Activated effector memory CD4-positive, alpha-beta T cell treated with Interleukin-2 at 50 U/mL for 16 hours (primary cell): Measurements from ENCODE around the gene KRTAP1-1.
"Not testable (repeated sequence)": the region's sequence is repeated elsewhere in the genome, so short reads cannot be mapped to it uniquely, and the experiment has no call there.

Experiments
- DNase-seq: peaks from one replicate; pipeline ENCODE4 v3.0.0-alpha.2; 2020

The KRTAP1-1 gene

DNA sequence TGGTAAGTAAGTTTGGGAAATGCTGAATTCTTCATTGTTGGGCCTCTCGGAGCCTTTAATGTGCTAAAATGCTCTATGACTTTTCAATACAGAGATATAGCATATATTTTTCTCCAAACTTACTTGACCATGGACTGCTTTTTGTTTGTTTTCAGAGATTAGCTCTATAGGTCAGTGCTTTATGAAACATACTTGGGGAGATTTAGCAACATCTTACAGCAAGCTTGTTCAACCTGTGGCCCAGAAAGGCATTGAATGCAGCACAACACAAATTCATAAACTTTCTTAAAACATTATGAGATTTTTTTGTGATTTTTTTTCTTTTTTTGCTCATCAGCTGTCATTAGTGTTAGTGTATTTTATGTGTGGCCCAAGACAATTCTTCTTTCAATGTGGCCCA lies 31.3 kb downstream of the KRTAP1-1 start:
- no peak for DNase-seq

DNA sequence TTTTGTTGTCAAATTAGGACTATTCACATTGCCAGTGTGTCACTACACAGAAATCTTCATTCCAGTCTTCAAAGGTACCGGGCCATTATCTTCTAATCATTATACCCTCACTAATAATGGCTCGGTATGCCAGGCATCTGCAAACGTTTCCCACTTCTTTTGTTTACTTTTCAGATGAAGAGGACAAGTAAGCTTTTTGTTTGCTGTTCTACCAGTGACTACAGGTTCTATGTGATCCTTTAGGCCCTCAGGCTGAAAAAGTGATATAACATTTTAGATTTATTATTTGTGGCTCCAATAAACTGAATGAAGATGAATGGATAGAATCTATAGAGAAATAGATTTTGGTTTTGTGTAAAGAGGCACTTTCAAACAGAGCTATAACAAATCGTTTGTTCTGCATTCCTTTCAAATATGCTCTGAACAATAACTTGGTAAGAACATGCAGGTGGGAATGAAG lies 31.9 kb downstream of the KRTAP1-1 start:
- no peak for DNase-seq

DNA sequence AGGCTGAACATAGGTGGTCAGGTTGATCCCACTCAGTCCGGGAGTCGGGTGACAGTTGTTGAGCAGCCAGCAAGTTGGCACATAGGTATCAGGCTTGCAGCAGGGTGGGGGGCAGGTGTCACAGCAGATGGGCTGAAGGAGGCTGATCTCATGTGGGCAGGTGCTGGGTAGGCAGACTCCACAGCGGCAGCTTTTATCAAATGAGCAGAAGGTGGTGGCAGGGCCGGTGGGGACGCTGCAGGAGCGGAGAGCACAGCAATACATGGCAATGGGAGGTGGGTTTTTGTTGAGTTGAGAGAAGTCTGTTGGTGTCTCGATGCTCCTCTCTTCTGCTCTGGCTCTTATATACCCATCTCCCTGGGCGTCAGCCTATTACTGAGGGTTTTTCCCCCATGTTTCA lies 32.4 kb downstream of the KRTAP1-1 start, which contains the start of gene KRTAP3-1:
Gene KRTAP3-1 (minus strand): TSS at position 318 of the 400 bp plus-strand sequence. CDS start 54 bp downstream, at position 264.
- DNase-seq, result no peak

DNA sequence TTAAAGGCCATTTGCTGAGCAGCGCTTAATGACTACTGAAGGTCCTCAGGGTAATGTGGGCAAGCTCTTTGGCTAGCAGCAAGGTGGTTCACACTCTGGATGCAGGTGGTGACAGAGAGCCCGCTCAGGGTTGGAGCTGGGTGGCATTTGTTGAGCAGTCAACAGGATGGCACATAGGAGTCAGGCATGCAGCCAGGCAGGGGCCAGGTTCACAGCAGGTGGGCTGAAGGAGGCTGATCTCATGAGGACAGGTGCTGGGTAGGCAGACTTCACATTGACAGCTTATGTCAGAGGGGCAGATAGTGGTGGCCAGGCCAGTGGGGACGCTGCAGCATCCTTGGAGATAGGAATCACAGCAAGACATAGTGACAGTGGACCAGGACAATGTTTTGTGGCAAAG lies 36.9 kb downstream of the KRTAP1-1 start:
- no peak for DNase-seq

DNA sequence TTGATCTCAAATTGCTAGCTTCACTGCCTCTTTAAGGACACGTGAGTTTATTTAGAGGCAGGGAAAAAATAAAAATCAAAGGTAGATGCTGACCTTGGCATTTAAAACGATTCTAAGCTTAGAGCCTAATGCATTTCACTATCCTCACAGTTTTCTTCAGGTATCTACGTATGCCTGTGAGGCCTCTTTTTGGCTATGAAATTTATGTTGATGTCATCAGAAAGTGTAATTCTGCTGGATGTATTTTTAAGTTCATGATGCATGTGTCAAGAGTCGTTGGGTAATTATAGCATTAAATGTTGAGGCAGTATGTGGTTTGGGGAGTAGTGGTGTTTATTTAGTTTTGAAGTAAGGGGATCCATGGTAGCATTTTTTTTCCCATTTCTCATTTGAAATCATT lies 37.3 kb downstream of the KRTAP1-1 start:
- DNase-seq, result no peak

DNA sequence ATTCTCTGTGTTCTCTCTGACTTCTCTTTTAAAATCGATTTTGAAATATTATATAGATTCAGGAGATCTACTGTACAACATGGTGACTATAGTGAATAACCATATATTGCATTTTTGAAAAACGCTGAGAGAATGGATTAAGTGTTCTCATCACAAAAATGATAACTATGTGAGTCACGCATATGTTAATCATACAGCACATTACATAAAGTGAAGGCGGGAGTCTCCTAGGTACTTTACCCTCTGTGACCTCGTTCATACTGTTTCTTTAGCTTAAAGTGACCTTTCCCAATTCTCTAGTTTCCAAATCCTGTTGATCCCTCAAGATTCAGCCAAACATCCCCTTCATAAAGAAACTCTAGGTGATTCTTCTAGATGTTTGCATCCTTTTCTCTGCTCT lies 38.4 kb downstream of the KRTAP1-1 start:
- no peak for DNase-seq

DNA sequence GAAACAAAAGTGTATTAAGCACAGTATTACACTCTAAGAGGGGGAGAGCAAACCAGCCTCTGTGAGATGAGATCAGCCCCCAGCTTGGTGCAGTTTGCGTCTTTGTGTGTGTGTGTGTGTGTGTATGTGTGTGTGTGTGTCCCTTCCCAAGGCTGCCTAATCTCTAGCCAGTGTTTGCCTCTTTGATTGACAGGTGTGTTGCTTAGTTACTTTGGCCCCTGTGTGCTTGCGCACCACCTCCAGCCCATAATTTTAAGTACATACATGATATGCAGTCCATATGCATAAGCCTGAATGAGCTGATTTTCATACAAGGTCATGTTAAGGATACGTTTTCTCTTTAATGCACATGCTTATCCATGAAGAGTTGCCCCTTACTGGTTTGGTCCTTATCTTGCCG lies 39.5 kb downstream of the KRTAP1-1 start:
- DNase-seq, result no peak

DNA sequence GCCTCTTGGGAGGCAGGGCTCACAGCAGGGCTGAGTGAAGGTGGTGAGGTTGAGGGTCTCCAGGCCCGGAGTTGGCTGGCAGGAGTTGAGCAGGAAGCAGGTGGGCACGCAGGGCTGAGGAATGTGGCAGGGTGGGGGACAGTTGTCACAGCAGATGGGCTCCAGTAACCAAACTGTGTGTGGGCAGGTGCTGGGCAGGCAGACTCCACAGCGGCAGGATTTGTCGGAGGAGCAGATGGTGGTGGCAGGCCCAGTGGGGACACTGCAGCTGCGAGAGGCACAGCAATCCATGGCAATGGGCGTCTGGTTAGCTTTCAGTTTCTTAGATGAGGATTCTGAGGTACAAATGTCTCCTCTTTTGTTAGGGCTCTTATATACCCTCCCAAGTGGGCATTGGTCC lies 41.7 kb downstream of the KRTAP1-1 start, which contains the start of gene KRTAP3-2:
Gene KRTAP3-2 (minus strand): TSS at position 344 of the 400 bp plus-strand sequence. CDS start 53 bp downstream, at position 291.
- not testable (repeated sequence) for DNase-seq

DNA sequence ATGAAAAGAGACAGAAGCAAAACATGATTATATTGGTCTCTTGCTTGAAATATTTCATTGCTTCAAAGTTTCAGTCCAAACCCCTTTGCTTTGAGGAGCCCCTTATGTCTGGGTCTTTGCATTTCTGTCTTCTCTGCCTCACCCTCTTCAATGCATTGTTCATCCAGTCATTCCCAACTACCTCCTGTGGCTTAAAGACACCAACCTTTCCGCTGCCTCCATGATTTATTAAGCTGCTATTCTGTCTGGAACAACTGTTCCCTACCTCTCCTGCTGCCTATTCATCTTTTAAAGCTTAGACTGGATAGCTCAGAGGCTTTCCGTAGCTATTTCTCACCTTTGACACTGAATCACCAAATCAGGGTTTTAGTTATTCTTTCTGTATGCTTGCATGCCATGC lies 43.9 kb downstream of the KRTAP1-1 start:
- no peak for DNase-seq

DNA sequence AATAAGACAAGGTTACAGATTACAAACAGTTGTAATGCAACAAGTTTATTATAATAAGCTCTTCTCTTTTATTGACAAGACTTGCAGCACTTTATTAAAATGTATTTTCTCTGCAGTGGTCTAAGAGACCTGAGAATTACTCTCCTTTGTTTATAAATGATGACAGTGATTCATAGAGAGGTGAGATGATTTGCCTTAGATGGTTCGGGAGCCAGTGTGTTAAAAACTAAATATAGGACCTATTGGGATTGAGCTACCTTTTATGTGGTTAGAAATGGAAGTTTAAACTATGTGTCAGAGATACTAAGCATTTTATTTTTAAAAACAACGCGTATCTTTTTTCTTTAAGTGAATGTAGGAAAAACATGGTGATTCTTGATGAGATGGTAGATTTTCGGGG lies 44.4 kb downstream of the KRTAP1-1 start:
- DNase-seq, result no peak

DNA sequence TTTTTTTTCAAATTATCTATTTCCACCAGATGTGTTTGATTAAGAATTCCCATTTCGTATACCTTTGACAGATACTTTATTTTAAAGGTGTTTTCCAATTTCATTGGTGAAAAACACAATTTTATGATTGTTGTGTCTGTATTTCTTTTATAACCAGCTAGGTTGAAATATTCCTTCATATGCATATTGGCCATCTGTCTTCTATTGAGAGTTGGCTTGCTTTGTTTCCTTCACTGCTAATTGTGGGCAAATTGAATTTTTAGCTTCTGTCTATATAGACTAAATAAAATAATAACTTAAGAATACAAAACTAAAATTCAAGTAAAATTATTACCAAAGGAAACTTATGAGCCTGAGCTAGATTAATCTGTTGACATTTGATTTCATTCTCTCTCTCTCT lies 46.1 kb downstream of the KRTAP1-1 start:
- DNase-seq, result no peak

DNA sequence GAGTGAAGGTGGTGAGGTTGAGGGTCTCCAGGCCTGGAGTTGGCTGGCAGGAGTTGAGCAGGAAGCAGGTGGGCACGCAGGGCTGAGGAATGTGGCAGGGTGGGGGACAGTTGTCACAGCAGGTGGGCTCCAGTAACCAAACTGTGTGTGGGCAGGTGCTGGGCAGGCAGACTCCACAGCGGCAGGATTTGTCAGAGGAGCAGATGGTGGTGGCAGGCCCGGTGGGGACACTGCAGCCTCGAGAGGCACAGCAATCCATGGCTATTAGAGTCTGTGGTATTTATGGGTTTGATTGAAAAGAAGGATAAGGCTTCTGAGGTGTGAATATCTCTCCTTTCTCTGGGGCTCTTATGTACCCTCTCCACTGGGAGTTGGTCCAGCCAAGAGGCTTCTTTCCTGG lies 47.4 kb downstream of the KRTAP1-1 start, which contains the start of gene KRTAP3-3:
Gene KRTAP3-3 (minus strand): TSS at position 326 of the 400 bp plus-strand sequence. CDS start 67 bp downstream, at position 259.
- no peak for DNase-seq

DNA sequence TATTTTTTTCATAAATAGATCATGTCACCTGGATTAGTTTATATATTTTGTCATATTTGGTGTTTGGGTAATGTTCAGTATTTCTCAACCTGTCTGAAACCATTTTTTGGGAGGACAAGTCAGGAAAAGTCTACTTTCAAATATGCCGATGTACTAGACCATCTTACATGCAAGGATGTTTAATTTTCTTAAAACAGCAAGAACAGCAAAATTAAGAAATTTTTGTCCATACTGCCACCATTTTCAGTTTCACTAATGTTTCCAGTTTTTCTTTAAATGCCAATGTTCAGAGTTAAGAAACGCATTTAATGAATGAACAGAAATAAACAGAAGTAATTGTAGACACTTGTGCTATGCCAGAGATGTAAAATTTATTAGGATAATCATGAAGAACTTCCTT lies 48.2 kb downstream of the KRTAP1-1 start:
- no peak for DNase-seq

DNA sequence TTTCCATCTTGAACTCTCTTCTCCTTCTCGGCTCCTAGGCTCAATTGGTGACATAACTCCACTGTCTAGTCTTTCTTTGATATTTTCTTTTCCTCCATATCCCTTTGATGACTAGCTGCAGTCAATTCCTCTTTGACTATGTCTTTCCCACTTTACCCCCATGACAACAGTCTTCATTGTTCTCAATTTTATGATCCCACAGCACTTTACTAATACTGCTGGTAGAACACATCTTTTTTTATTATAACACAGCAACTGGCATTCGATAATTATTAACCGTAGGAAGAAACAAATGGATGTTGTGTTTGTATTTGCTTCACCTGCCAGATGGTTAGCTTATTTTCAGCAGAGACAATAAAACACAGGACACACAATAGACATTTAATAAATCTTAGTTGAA lies 48.6 kb downstream of the KRTAP1-1 start:
- no peak for DNase-seq
